HG03060 (cell line): ENCODE results near the gene RXYLT1.
"Not testable (repeated sequence)": the region's sequence is repeated elsewhere in the genome, so short reads cannot be mapped to it uniquely, and the experiment has no call there.

Experiments used
- ATAC-seq: cut with Tn5 transposase; IDR thresholded peaks from one replicate; pipeline ENCODE4 v1.9.1; 2021; ENCODE audit warnings: low read depth, moderate number of reproducible peaks; ENCODE audit not compliant: unreplicated experiment

The RXYLT1 gene

GRCh38 chr12:63779498-63780481 lies at the start of gene RXYLT1:
Gene RXYLT1, plus strand, starts transcription at chr12:63779909. Its CDS starts 52 bp downstream, at chr12:63779961.
- peak; percentile 79 for ATAC-seq

- ATAC-seq: not testable (repeated sequence)
These were observed 46.9 kb upstream of the RXYLT1 start for GRCh38 chr12:63732779-63733178.

GRCh38 chr12:63733585-63733984 lies 46.1 kb upstream of the RXYLT1 start:
- ATAC-seq: not testable (repeated sequence)

- not testable (repeated sequence) for ATAC-seq
These were observed 39.2 kb upstream of the RXYLT1 start for GRCh38 chr12:63740551-63740950.

- not testable (repeated sequence) for ATAC-seq
These were observed 38.3 kb upstream of the RXYLT1 start for GRCh38 chr12:63741431-63741830.

GRCh38 chr12:63744110-63744509 lies 35.6 kb upstream of the RXYLT1 start:
- ATAC-seq: not testable (repeated sequence)

- ATAC-seq: not testable (repeated sequence)
These were observed 33.2 kb upstream of the RXYLT1 start for GRCh38 chr12:63746470-63746869.

- ATAC-seq: not testable (repeated sequence)
These were observed 32.6 kb upstream of the RXYLT1 start for GRCh38 chr12:63747136-63747535.

GRCh38 chr12:63747553-63747952 lies 32.2 kb upstream of the RXYLT1 start:
- no peak for ATAC-seq

- no peak for ATAC-seq
These were observed 27.4 kb upstream of the RXYLT1 start for GRCh38 chr12:63752283-63752682.

- ATAC-seq: no peak
These were observed 26.9 kb upstream of the RXYLT1 start for GRCh38 chr12:63752841-63753240.

- ATAC-seq: no peak
These were observed 26.0 kb upstream of the RXYLT1 start for GRCh38 chr12:63753743-63754142.

- ATAC-seq: no peak
These were observed 15.2 kb upstream of the RXYLT1 start for GRCh38 chr12:63764481-63764880.

- ATAC-seq: no peak
These were observed 13.2 kb upstream of the RXYLT1 start for GRCh38 chr12:63766498-63766897.

GRCh38 chr12:63770375-63770774 lies 9.3 kb upstream of the RXYLT1 start:
- ATAC-seq: no peak

GRCh38 chr12:63777340-63777739 lies 2.4 kb upstream of the RXYLT1 start:
- ATAC-seq: no peak

- ATAC-seq: no peak
These were observed 2.8 kb downstream of the RXYLT1 start for GRCh38 chr12:63782466-63782865.

- ATAC-seq: no peak
These were observed 7.6 kb downstream of the RXYLT1 start for GRCh38 chr12:63787306-63787705.

- no peak for ATAC-seq
These were observed 10.9 kb downstream of the RXYLT1 start for GRCh38 chr12:63790608-63790945.

- ATAC-seq: no peak
These were observed 12.6 kb downstream of the RXYLT1 start for GRCh38 chr12:63792338-63792737.

- no peak for ATAC-seq
These were observed 15.5 kb downstream of the RXYLT1 start for GRCh38 chr12:63795032-63795687.

GRCh38 chr12:63795944-63796343 lies 16.2 kb downstream of the RXYLT1 start:
- ATAC-seq: no peak
